Measurements from ENCODE around the gene RAI14.
"Not testable (repeated sequence)": the region's sequence is repeated elsewhere in the genome, so short reads cannot be mapped to it uniquely, and the experiment has no call there.

Gene RAI14

GRCh38 chr5:34699155-34700077 is 43.3 kb downstream of the RAI14 start:
- H3K27ac ChIP-seq = no peak overlapping the region
- no peak for TF ChIP-seq ZFX (IDR thresholded peaks at IDR 0.05)
- TF ChIP-seq CTCF (conservative IDR thresholded peaks at IDR 0.05) = no peak

GRCh38 chr5:34700078-34700452 is 43.9 kb downstream of the RAI14 start:
- no peak overlapping the region for H3K27ac ChIP-seq
- no peak for TF ChIP-seq CTCF (conservative IDR thresholded peaks at IDR 0.05)
- TF ChIP-seq ZFX (IDR thresholded peaks at IDR 0.05) = no peak

- not testable (repeated sequence) for H3K27ac ChIP-seq
Measured at GRCh38 chr5:34701442-34701841, 45.3 kb downstream of the RAI14 start.

- TF ChIP-seq CTCF (conservative IDR thresholded peaks at IDR 0.05) = no peak
- no peak for TF ChIP-seq ZFX (IDR thresholded peaks at IDR 0.05)
- no peak overlapping the region for H3K27ac ChIP-seq
Measured at GRCh38 chr5:34703767-34704713, 47.9 kb downstream of the RAI14 start.

- TF ChIP-seq ZFX (IDR thresholded peaks at IDR 0.05) = no peak
- TF ChIP-seq CTCF (conservative IDR thresholded peaks at IDR 0.05) = no peak
- no peak overlapping the region for H3K27ac ChIP-seq
Measured at GRCh38 chr5:34706084-34706483, 50.0 kb downstream of the RAI14 start.

GRCh38 chr5:34707451-34708107 is 51.5 kb downstream of the RAI14 start:
- TF ChIP-seq CTCF (conservative IDR thresholded peaks at IDR 0.05) (no peak), ZFX (IDR thresholded peaks at IDR 0.05) (no peak)
- no peak overlapping the region; the same call in 1 of the 2 replicates for H3K27ac ChIP-seq

- TF ChIP-seq CTCF (conservative IDR thresholded peaks at IDR 0.05) (no peak), ZFX (IDR thresholded peaks at IDR 0.05) (no peak)
- no peak overlapping the region for H3K27ac ChIP-seq
Measured at GRCh38 chr5:34708777-34709176, 52.6 kb downstream of the RAI14 start.

All from C4-2B (cell line).